DMS 273 (cell line): ENCODE data around the gene DDX23.
A peak's percentile ranks its signal among the peaks of the same experiment; 100 is the strongest.
"Not testable (repeated sequence)": the region's sequence is repeated elsewhere in the genome, so short reads cannot be mapped to it uniquely, and the experiment has no call there.

Experiments
- DNase-seq: peaks from one replicate; lab custom pipeline; 2025; ENCODE audit not compliant: unreplicated experiment; lab: John Stamatoyannopoulos, UW

Gene DDX23

DNA sequence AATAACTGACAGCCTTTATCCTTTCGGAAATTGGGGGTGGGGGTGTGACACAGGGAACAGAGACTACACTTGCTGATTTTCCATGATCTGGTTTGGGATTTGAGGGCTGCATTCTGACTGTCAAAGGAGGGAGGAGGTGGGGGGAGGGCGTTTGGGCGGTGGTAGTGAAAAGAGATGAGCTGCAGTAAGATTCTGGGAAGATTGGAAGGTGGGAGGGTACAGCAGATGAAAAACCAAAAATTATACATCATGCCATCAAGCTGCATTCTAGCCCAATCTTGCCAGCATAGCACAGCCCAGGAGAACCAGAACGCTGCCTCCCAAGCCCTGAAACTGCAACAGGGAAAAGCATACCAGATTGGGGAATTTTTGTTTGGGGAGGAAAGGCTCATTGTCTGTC is 11.3 kb upstream of the DDX23 start:
- DNase-seq: no peak

DNA sequence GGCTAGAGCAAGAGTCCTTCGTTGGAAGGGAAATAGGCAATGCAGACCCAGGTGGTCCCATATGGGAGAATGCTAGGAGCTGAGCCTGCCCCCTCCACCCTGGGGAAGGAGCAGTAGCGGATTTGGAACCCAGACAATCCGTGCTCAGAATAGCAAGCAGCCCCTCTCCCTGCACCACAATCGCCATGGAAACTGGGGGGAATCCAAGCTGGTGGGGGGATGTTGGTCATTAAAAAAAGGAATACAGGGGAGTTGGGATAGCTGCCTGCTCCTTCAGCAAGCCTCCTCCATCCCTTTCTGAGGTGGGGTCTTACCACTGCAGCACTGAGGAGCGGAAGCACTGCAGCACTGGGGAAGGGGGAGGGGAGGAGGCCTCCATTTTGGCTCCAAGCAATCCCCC is 10.8 kb upstream of the DDX23 start:
- DNase-seq: no peak

DNA sequence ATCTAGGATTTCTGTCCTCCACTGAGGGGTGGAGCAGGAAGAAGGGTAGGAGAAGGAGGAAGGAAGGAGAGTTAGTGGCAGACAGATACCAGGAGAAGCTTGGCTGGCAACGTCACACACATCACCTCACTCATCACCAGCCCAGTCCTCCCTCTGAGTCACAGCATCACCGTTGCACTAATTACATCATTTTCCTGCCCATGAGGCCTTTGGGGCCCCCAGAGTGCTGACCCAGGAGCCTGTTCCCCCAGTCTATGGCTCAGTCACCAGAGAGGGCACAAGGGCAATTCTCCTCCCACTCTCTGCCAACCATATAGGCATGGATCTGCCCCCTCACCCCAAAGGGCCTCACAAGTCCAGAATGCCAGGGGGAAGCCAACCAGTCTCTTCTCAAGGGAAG is 9.1 kb upstream of the DDX23 start:
- no peak for DNase-seq

DNA sequence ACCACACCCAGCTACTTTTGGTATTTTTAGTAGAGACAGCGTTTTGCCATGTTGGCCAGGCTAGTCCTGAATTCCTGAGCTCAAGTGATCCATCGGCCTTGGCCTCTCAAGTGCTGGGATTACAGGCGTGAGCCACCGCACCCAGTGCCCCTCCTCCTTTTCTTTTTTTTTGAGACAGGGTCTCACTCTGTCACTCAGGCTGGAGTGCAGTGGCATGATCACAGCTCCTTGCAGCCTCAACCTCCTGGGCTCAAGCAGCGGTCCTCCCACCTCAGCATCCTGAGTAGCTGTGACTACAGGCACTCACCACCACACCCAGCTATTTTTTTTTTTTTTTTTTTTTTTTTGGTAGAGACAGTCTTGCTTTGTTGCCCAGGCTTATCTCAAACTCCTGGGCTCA is 8.3 kb upstream of the DDX23 start:
- DNase-seq: not testable (repeated sequence)

DNA sequence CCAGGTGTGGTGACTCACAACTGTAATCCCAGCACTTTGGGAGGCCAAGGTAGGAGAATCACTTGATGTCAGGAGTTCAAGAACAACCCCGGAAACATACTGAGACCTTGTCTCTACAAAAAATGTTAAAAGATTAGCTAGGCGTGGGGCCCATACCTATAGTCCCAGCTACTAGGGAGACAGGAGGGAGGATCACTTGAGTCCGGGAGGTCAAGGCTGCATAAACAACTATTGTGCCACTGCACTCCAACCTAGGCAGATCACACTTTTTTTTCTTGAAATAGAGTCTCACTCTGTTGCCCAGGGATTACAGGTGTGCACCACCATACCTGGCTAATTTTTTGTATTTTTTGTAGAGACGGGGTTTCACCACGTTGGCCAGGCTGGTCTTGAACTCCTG is 7.6 kb upstream of the DDX23 start:
- no peak for DNase-seq

DNA sequence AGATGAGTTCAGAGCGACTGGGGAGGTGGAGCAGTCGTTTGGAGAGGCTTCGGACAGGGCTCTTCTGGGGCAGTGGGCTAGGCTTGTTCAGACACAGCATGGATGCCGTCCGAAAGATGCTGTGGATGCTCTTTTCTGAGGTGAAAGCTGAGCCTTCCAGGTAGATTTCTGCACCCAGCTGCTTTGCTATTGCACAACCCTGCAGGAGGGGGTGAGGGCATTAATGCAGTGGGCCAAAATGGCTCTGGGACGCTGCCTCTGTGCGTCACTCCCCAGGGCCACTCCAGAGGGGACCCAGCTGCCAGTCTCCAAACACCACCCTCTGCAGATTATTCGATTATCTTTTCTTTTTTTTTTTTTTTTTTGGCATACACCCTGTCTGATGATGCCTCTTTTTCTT is 6.1 kb upstream of the DDX23 start:
- no peak for DNase-seq

DNA sequence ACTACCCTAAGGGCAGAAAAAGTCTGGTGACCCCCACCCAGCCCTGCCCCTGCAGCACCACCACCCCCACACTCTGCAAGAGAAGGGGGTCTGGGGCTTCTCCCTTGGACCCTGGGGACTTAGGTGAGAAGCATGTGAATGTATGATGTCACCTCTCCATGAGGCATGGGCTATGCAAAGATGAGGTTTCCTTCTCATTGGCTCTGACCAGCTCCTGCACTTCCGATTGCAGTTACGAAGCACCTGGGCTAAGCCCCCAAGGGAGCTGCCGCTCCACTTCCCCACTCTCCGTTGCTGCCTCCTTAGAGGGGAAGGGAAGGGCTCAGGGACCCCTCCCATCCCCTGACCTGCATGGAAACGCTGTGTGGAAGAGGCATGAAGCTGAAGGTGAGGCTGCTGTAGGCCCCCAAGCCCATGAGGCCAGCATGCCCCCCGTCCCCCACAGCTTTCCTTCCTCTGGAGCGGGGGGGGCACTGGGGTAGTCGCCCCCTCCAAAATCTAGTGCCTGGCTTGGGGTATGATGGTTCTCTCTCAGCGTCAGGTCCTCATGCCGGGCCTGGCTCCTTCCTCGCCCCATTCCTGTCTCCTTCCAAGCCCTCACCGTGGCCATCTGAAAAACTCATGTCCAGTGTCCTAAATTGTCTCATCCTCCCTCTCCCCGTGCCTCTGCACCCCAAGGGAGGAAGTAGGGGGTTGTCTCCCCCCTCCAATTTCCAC is 5.5 kb upstream of the DDX23 start:
- no peak for DNase-seq

DNA sequence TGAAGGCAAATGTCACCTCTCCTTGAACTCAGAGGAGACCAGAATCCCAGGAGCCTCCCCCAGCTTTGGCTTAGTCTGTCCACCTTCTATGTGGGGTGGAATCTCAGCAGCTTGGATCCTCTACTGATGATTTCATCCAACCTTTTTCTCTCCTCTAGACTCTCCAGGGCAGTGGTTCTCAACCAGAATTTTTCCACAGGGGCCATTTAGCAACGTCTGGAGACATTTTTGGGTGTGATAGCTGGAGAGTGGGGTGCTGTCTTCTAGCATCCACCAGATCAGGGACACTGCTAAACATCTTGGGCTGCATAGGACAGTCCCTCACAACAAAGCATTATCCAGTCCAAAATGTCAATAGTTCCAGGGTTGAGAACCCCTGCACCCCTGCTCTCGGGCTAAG is 4.4 kb upstream of the DDX23 start:
- DNase-seq: no peak

DNA sequence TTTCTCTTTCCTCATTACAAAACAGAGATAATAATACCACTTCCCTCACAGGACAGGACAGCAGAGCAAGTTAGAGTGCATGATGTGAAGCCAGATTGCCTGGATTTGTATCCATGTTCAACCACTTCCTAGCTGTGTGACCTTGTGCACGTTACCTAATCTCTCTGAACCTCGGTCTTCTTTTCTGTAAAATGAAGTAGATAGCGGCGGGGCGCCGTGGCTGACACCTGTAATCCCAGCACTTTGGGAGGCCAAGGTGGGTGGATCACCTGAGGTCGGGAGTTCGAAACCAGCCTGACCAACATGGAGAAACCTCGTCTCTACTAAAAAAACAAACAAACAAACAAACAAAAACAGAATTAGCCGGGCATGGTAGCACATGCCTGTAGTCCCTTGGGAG is 3.0 kb upstream of the DDX23 start:
- DNase-seq: not testable (repeated sequence)

DNA sequence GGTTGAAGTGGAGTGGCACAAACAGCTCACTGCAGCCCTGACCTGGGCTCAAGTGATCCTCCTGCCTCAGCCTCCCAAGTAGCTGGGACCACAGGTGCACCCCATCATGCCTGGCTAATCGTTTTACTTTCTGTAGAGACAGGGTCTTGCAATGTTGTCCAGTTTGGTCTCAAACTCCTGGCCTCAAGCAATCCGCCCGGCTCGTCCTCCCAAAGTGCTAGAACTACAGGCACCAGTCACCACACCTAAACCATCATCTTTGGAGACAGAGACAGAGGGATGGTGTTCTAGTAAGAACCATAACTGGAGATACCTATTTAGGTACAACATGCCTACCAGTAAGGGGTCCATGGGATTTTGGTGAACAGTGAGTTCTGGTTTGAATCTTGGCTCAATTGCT is 2.5 kb upstream of the DDX23 start:
- DNase-seq: no peak

DNA sequence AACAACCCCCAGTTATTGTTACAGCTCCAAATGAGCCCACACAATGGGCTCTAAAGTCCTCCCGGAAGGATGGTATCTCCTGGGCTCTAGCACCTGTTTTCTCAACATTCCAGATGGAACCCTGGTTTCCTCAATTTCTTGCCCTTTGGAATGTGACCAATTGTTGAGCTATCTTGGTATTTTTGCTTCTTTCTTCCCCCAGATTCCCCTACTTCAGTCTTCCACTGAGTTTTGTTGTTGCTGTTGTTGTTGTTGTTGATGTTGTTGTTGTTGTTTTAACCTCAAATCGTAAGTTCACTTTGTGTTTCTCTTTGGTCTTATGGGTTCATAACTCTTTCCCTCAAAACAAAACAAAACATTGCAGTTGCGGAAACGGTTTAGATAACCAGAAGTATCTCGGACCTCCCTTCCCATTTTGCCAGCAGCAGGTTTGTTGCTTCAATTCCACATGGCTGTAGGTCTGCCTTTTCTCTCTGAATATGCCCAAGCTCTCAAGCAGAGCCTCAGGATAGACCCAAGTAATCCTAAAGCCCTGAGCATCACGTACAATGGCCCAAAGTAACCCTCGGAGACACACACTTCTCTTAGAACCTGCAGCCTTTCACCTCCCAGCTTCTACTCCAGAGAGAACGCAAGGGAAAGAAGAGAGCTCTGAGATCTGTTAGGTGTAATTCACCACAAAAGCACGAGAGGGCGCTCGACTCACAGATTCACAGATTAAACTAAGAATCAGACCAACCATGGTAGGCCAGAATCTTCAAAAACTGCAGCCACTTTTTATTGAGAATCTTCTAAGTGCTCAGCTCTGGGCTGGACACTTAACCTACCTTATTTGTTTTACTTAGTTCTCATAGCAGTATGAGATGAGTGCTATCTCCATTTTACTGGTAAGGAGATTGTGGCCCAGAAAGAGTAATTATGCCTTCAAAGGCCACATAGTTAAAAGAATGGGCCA is 1.0 kb upstream of the DDX23 start:
- DNase-seq: peak; percentile 89

DNA sequence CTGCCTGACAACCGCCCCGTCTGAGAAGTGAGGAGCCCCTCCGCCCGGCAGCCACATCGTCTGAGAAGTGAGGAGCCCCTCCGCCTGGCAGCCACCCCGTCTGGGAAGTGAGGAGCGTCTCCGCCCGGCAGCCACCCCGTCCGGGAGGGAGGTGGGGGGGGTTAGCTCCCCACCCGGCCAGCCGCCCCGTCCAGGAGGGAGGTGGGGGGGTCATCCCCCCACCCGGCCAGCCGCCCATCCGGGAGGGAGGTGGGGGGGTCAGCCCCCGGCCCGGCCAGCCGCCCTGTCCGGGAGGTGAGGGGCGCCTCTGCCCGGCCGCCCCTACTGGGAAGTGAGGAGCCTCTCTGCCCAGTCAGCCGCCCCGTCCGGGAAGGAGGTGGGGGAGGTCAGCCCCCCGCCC is 9.9 kb downstream of the DDX23 start:
- not testable (repeated sequence) for DNase-seq

DNA sequence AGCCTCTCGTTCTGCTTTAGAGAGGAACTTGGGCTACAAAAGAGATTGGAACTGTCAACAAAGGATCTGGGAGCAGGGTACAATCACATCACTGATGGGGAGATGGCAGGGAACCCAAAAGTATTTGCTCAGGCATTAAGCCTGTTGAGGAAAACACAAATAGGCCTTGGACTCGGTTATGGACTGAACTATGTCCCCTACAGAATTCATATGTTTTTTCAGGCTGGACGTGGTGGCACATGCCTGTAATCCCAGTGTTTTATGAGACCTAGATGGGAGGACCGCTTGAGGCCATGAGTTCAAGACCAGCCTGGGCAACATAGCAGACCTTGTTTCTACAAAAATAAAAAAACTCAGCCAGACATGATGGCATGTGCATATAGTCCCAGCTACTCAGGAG is 13.9 kb downstream of the DDX23 start:
- DNase-seq: no peak

DNA sequence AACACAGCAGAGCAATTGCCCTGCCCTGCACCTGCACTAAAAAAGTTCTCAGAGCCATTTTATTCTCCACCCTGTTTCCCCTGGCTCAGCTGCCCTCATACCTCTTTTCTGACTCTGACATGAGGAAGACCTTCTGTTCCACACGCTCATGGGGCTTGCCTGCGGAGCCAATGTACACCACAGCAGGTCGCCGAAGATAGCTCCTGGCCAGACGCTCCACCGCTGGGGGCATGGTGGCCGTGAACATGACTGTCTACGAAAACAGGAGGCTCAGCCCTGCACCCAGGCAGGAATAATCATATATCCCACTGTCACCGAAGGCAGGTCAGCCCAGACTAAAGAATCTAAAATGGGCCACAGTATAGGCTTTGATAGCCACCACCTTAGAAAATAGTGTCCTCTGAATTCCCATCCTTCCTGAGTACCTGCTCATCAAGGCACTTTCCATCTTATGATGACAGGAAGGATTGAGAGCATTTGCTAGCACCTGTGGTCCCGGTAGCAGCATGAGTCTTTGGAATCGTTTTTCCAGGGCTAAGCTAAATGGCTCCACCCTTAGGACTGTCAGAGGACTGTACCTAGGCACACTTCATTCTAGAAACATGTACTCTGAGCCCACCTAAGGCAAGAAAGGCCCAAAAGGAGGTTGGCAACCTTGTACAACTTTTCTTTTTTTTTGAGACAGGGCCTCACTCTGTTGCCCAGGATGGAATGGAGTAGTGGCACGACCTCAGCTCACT is 19.5 kb downstream of the DDX23 start:
- no peak for DNase-seq

DNA sequence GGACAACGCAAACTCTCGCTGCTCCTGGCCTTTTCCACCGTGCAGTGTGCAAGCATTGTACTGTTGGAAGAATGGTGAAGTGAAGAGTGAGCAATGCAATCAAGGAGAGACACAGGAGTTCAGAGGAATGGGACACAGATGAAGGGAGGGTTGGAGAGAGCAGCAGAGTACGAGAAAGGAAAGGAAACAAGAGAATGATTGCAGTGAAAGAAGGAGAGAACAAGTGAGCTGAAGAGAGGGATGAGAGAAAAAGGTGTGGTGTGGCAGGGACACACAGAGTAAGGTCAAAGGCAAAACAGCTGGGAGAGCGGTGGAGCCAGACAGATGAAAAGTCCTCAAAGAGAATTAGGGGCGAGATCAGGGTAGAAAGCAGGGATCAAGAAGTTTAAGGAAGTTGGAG is 20.7 kb downstream of the DDX23 start:
- no peak for DNase-seq

DNA sequence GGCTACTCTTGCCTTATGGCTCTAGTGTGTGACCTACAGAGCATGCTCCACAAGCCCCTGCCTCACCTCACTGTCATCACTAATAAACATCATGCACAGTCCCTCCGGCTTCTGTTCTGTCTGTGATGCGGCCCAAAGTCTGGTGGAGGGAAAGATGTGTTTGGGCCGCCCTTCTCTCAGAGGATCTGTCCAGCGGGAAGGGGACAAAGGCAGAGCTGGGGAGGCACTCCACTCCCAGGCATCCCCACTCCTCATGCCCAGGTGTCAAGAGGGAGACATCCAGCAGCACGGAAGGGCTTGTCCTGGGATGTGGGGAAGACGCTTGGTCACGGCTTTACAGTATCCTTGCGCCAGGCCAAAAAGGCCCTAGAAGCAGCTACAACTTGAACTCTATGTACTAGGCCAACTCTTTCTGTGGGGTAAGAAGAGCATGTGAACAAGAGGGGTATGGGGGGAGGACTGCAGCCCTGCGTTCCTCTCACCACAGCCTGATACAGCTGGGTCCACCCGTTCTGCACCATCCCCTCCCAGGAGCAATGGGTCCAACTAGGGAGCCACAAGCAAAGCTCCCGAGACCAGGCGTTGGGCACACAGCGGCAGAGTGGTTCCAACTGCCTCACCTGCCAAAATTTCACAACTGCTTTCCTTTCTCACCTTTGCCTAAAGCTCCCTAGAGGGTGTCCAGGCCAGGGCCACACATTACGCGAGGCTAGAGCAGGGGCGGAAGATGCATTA is 23.0 kb downstream of the DDX23 start:
- no peak for DNase-seq

DNA sequence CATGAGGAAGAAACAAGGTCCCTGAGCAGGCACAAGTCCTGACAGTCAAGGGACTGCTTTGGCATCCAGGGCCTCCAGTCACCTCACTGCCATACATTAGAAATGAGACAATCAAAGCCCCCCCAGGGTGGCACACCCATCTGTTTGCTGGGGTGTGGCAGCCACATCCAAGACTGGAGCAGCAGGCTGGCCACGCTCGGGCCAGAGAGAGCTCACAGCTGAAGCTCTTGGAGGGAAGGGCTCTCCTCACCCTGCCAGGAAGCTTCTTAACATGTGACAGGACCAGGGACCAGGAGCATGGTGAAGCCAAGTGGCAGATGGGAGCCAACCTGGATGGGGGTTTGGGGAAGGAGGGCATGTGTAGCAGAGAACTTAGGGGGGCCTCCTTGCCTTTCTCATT is 23.7 kb downstream of the DDX23 start:
- peak; percentile 13 for DNase-seq

DNA sequence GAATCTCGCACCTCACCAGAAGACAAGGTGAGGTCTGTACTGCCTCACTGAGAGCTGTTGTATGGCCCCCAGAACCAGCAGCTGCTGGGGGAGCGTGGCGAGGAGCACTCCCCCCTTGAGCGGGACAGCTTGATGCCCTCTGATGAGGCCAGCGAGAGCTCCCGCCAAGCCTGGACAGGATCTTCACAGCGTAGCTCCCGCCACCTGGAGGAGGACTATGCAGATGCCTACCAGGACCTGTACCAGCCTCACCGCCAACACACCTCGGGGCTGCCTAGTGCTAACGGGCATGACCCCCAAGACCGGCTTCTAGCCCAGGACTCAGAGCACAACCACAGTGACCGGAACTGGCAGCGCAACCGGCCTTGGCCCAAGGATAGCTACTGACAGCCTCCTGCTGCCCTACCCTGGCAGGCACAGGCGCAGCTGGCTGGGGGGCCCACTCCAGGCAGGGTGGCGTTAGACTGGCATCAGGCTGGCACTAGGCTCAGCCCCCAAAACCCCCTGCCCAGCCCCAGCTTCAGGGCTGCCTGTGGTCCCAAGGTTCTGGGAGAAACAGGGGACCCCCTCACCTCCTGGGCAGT is 24.4 kb downstream of the DDX23 start:
- peak; percentile 6 for DNase-seq

DNA sequence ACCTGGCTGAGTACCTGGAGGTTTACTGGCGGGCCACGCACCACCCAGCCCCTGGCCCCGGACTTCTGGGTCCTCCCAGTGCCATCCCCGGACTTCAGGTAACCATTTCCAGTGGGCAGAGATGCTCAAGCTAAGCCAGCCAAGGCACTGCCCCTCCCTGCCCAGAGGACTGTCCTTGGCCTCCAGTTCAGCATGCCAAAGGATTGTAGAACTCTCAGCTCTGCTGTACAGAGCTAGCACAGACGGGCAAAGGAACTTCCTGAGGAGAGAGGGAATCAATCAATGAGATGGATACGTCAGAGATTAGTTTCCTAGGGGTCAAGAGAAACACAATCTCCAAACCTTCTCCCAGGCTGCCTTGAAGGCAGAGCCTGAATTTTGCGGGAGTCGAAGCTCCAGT is 24.9 kb downstream of the DDX23 start:
- DNase-seq: no peak

DNA sequence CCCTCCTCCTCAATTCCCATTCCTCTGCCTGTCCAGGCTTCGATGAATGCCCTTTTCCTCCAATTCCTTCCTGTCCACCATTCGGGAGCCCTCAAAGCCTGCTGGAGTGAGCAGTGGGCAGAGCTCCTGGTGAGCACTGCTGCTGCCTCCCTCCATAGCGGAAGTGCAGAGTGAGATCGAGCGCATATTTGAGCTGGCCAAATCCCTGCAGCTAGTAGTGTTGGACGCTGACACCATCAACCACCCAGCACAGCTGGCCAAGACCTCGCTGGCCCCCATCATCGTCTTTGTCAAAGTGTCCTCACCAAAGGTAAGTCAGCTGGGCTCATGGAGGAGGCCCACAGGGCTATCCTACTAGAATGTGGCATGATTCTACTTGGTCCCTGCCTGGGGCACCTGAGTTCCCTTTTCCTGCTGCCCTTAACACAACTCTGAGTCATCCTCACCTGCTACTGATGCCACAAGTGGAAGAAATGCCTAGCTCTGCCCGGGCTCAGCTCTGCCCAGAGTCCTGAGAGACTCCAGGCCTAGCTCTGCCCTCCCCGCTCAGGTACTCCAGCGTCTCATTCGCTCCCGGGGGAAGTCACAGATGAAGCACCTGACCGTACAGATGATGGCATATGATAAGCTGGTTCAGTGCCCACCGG is 25.6 kb downstream of the DDX23 start:
- DNase-seq: no peak
